H9 (cell line): ENCODE measurements around the gene SURF1. TPM values are rescaled to one million over a fixed set of nuclear protein-coding genes. Genes with fewer than 3 reads are reported as not detected.

Experiments used
- DNase-seq: peaks from one replicate; pipeline ENCODE4 v3.0.0-alpha.2; 2017
- H2AFZ ChIP-seq: one replicate; pipeline ENCODE4 v1.6.1; 2013; ENCODE audit warnings: mild to moderate bottlenecking, low read length, control low read depth, moderate library complexity
- H2AK5ac ChIP-seq: 2 replicates; pipeline ENCODE4 v1.6.1; 2013; ENCODE audit warnings: low read length, control low read depth, mixed read lengths; ENCODE audit not compliant: insufficient read length
- H2BK120ac ChIP-seq: one replicate; pipeline ENCODE4 v1.6.1; 2013; ENCODE audit warnings: low read depth, mild to moderate bottlenecking, low read length, control low read depth, inconsistent platforms; ENCODE audit not compliant: poor library complexity, severe bottlenecking
- H2BK12ac ChIP-seq: 2 replicates; pipeline ENCODE4 v1.6.1; 2013; ENCODE audit warnings: low read length, control low read depth, mixed read lengths, low read depth; ENCODE audit not compliant: insufficient read length
- H2BK15ac ChIP-seq: 2 replicates; pipeline ENCODE4 v1.6.1; 2013; ENCODE audit warnings: low read depth, low read length, control low read depth
- H2BK20ac ChIP-seq: one replicate; pipeline ENCODE4 v1.6.1; 2013; ENCODE audit warnings: low read depth, mild to moderate bottlenecking, low read length, control low read depth, inconsistent platforms; ENCODE audit not compliant: poor library complexity, severe bottlenecking
- H2BK5ac ChIP-seq: 2 replicates; pipeline ENCODE4 v1.6.1; 2013; ENCODE audit warnings: low read length, control low read depth, mixed read lengths; ENCODE audit not compliant: insufficient read length
- H3K14ac ChIP-seq: 2 replicates; pipeline ENCODE4 v1.6.1; 2013; ENCODE audit warnings: low read length, control low read depth; ENCODE audit not compliant: insufficient read depth
- H3K18ac ChIP-seq: 2 replicates; pipeline ENCODE4 v1.6.1; 2013; ENCODE audit warnings: low read depth, mild to moderate bottlenecking, mixed read lengths, low read length, control low read depth; ENCODE audit not compliant: insufficient read length
- H3K23ac ChIP-seq: 2 replicates; pipeline ENCODE4 v1.6.1; 2013; ENCODE audit warnings: low read length, control low read depth, mixed read lengths, low read depth; ENCODE audit not compliant: insufficient read length
- H3K23me2 ChIP-seq: 2 replicates; pipeline ENCODE4 v1.6.1; 2013; ENCODE audit warnings: low read depth, mild to moderate bottlenecking, mixed read lengths, low read length, control low read depth; ENCODE audit not compliant: insufficient read length, poor library complexity, severe bottlenecking
- H3K27ac ChIP-seq: 2 replicates; pipeline ENCODE4 v1.5.1; 2013; ENCODE audit warnings: low read length, control low read depth, mixed read lengths, low read depth; ENCODE audit not compliant: insufficient read length
- H3K27me3 ChIP-seq: 2 replicates; pipeline ENCODE4 v1.6.1; 2013; ENCODE audit warnings: low read length, control low read depth, inconsistent platforms; ENCODE audit not compliant: insufficient read depth
- H3K4ac ChIP-seq: 2 replicates; pipeline ENCODE4 v1.6.1; 2013; ENCODE audit warnings: low read depth, mild to moderate bottlenecking, control low read depth, inconsistent platforms, low read length, moderate library complexity
- H3K4me1 ChIP-seq: 2 replicates; pipeline ENCODE4 v1.6.1; 2013; ENCODE audit warnings: low read length, control low read depth, inconsistent platforms; ENCODE audit not compliant: insufficient read depth
- H3K4me2 ChIP-seq: 2 replicates; pipeline ENCODE4 v1.6.1; 2013; ENCODE audit warnings: low read length, control low read depth, mixed read lengths; ENCODE audit not compliant: insufficient read length, insufficient read depth
- H3K56ac ChIP-seq: 2 replicates; pipeline ENCODE4 v1.6.1; 2013; ENCODE audit warnings: low read depth, mild to moderate bottlenecking, mixed read lengths, low read length, control low read depth; ENCODE audit not compliant: insufficient read length
- H3K79me1 ChIP-seq: 2 replicates; pipeline ENCODE4 v1.6.1; 2013; ENCODE audit warnings: low read depth, mild to moderate bottlenecking, moderate library complexity, low read length, control low read depth, inconsistent platforms; ENCODE audit not compliant: insufficient read depth, poor library complexity, severe bottlenecking
- H3K79me2 ChIP-seq: 2 replicates; pipeline ENCODE4 v1.6.1; 2013; ENCODE audit warnings: low read length, control low read depth, inconsistent platforms; ENCODE audit not compliant: insufficient read depth
- H3K9ac ChIP-seq: 2 replicates; pipeline ENCODE4 v1.6.1; 2013; ENCODE audit warnings: low read length, control low read depth, mixed read lengths; ENCODE audit not compliant: insufficient read length; ENCODE audit errors: extremely low read depth
- H3K9me3 ChIP-seq: one replicate; pipeline ENCODE4 v1.6.1; 2013; ENCODE audit warnings: low read depth, low read length, inconsistent platforms; ENCODE audit not compliant: control insufficient read depth
- H3T11ph ChIP-seq: one replicate; pipeline ENCODE4 v1.6.1; 2013; ENCODE audit warnings: mild to moderate bottlenecking, low read length, control low read depth, inconsistent platforms
- H4K20me1 ChIP-seq: one replicate; pipeline ENCODE4 v1.6.1; 2013; ENCODE audit not compliant: control insufficient read depth, insufficient read length, insufficient read depth
- H4K5ac ChIP-seq: 2 replicates; pipeline ENCODE4 v1.6.1; 2013; ENCODE audit warnings: low read depth, mild to moderate bottlenecking, mixed read lengths, low read length, control low read depth; ENCODE audit not compliant: insufficient read length
- H4K8ac ChIP-seq: replicated peaks from 2 replicates; pipeline ENCODE4 v1.6.1; 2013; ENCODE audit warnings: low read length, control low read depth, mixed read lengths, low read depth; ENCODE audit not compliant: insufficient read length
- H4K91ac ChIP-seq: 2 replicates; pipeline ENCODE4 v1.6.1; 2013; ENCODE audit warnings: low read depth, mild to moderate bottlenecking, moderate library complexity, mixed read lengths, low read length, control low read depth; ENCODE audit not compliant: insufficient read length
- H3K27ac Mint-ChIP-seq, 3 experiments: 2 replicates in 2 of 3; 3 replicates in 1 of 3; pipeline ENCODE4 v1.8.0; 2020 to 2021; ENCODE audit warnings: mixed read lengths in 3 of 3, mild to moderate bottlenecking in 1 of 3, moderate library complexity in 1 of 3
- H3K27me3 Mint-ChIP-seq: 2 replicates; pipeline ENCODE4 v1.8.0; 2021; ENCODE audit warnings: low read depth, mild to moderate bottlenecking, moderate library complexity, mixed read lengths
- H3K36me3 Mint-ChIP-seq, 3 experiments: 2 replicates in 2 of 3; 3 replicates in 1 of 3; pipeline ENCODE4 v1.8.0; 2020 to 2021; ENCODE audit warnings: low read depth in 3 of 3, mixed read lengths in 3 of 3; ENCODE audit not compliant: insufficient read depth in 1 of 3
- H3K4me1 Mint-ChIP-seq, 2 experiments: 2 replicates each; pipeline ENCODE4 v1.8.0; 2020; ENCODE audit warnings: mixed read lengths in 2 of 2
- H3K4me3 Mint-ChIP-seq, 2 experiments: 2 replicates in 1 of 2; 3 replicates in 1 of 2; pipeline ENCODE4 v1.8.0; 2020 to 2021; ENCODE audit warnings: mild to moderate bottlenecking in 2 of 2, mixed read lengths in 2 of 2, moderate library complexity in 1 of 2
- H3K9me3 Mint-ChIP-seq, 2 experiments: 2 replicates in 1 of 2; 3 replicates in 1 of 2; pipeline ENCODE4 v1.8.0; 2020; ENCODE audit warnings: mild to moderate bottlenecking in 2 of 2, mixed read lengths in 2 of 2, moderate library complexity in 1 of 2
- CTCF ChIP-seq: fragments of 200-600 bp; sonication (generic); conservative IDR thresholded peaks from 3 replicates; pipeline ENCODE4 v1.8.0; 2021; ENCODE audit warnings: antibody characterized with exemption, mild to moderate bottlenecking
- WGBS: extraction: QIAGEN DNeasy Blood & Tissue Kit; methylation state at CpG from one replicate; pipeline ENCODE4 v1.1.7; 2013; ENCODE audit warnings: missing lambda C conversion rate, low lambda C conversion rate, mixed read lengths; ENCODE audit not compliant: insufficient read length; ENCODE audit errors: extremely low coverage; 5-methylcytosine and 5-hydroxymethylcytosine counted together
- total RNA-seq: library from RNA; stranded (reverse); gene quantifications from 2 replicates; pipeline ENCODE4 v1.2.1, GENCODE V29; 2021

The SURF1 gene
- total RNA-seq, 1 experiment from 2014 or later, result 43.3 TPM

DNA sequence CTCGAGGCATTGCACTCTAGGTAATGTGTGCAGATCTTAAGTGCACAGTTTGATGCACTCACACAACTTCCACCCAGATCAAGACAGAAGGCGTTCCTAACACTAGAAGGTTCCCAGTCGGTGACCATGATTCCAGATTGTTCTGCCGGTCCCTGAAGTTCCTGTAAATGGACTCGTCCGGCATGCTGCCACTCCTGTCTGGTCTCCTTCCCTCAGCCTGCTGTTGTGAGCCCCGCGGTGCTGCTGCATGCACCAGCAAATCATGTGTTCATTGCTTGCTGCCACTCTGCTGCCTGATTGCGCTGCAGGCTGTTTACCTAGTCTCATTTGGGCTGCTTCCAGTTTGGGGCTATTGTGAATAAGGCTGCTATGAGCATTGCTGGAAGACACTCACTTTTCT lies 31.4 kb upstream of the SURF1 start:
- H2AFZ ChIP-seq, result no peak overlapping the region
- H2AK5ac ChIP-seq, result no peak overlapping the region

More for the DNA sequence above, 31.4 kb upstream of the SURF1 start:
- Histone ChIP-seq H2BK5ac (no peak overlapping the region), H3K4me2 (no peak overlapping the region), H3K4ac (no peak overlapping the region), H4K20me1 (no peaks in the 10 kb centered on the region), H2BK15ac (no peak overlapping the region), H3K27me3 (no peaks in the 10 kb centered on the region), H3K4me1 (no peaks in the 10 kb centered on the region), H3K9ac (no peak overlapping the region), H3K79me2 (no peaks in the 10 kb centered on the region), H3K56ac (no peak overlapping the region), H2BK20ac (no peak overlapping the region), H3K23me2 (no peaks in the 10 kb centered on the region), H3K9me3 (no peaks in the 10 kb centered on the region), H3K79me1 (no peaks in the 10 kb centered on the region), H4K5ac (no peak overlapping the region), H3K23ac (no peak overlapping the region), H4K8ac (no peak overlapping the region), H3T11ph (no peak overlapping the region), H2BK12ac (no peak overlapping the region), H4K91ac (no peak overlapping the region), H3K14ac (no peak overlapping the region), H3K18ac (no peak overlapping the region), H2BK120ac (no peak overlapping the region), H3K27ac (no peak overlapping the region)
- Mint-ChIP-seq H3K27ac (no peak overlapping the region), H3K36me3 (peaks cover 0 to 1% (median 0%) of the 10 kb centered on the region in 3 experiments; a peak in 1 of 7 replicates), H3K9me3 (peaks cover 15% of the 10 kb centered on the region in 2 experiments), H3K27me3 (peaks cover 23% of the 10 kb centered on the region), H3K4me3 (no peak overlapping the region), H3K4me1 (no peaks in the 10 kb centered on the region)
- DNase-seq, result no peak
- TF ChIP-seq CTCF, result no peak
- WGBS, result no CpG with 5 or more reads among the region's 9 CpGs
